ENCODE results near the gene NPAS3. TPM values are rescaled to one million over a fixed set of nuclear protein-coding genes. Genes with fewer than 3 reads are reported as not detected.

NPAS3 gene
- total and polyA plus RNA-seq, 7 donors, result 0.36 to 6.4 (median 4.6) TPM; not detected in 2

DNA sequence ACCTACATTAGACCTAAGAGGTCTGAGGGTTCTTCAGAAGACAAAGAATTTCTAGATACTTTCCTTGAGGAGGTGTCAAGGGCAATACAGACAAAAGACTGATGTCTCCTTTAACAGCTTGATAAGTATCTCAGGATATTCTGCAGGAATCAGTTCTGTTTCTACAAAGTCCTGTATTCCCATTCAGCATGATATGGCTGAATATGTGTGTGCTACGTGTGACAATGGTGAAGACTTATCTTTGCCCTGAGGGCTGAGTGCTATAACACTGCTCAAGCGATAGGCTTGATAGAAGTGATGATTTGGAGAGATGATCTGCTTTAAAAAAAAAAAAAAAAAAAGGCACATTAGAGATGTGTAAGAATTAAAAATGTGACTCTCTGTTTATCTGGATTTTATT lies 582.5 kb downstream of the NPAS3 start:
- DNase-seq, result no peak
- Histone ChIP-seq H3K27ac (no peak overlapping the region), H3K27me3 (no peaks in the 10 kb centered on the region), H3K9me3 (no peaks in the 10 kb centered on the region), H3K4me3 (no peak overlapping the region), H3K4me1 (no peaks in the 10 kb centered on the region), H3K36me3 (no peaks in the 10 kb centered on the region)
- no peak for TF ChIP-seq POLR2AphosphoS5 (IDR thresholded peaks at IDR 0.05)
- no peak for TF ChIP-seq EP300 (IDR thresholded peaks at IDR 0.05)
- no peak for TF ChIP-seq CTCF (IDR thresholded peaks at IDR 0.05)
- no peak for TF ChIP-seq POLR2A (IDR thresholded peaks at IDR 0.05)
- WGBS, 2 donors, result 67 to 92% methylated on average over 2 of the region's 2 CpGs
- intact Hi-C loops (cut with DNase I), result no loop called here

DNA sequence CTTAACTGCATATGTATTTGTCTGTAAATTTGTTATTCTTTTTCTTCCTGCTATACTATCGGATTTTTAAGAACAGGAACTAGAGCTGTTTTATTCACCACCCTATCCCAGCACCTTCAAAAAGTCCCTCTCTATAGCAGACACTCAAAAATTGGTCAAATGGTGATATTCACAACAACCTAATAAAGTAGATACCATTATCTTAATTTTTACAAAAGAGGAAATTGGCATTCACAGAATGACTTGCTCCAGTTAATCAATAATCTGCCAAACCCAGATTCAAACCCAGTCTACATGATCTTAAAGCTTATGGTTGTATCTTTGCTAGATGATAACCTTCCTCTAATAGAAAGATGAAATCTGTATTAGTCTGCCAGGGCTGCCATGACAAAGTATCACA lies 585.6 kb downstream of the NPAS3 start:
- Histone ChIP-seq H3K36me3 (no peaks in the 10 kb centered on the region), H3K27ac (no peak overlapping the region), H3K4me1 (no peaks in the 10 kb centered on the region), H3K27me3 (no peaks in the 10 kb centered on the region), H3K4me3 (no peak overlapping the region), H3K9me3 (no peaks in the 10 kb centered on the region)
- DNase-seq, result no peak
- intact Hi-C loops (cut with DNase I), result no loop called here
- 67 to 81% methylated on average over 1 of the region's 1 CpG for WGBS, 2 donors
- no peak for TF ChIP-seq EP300 (IDR thresholded peaks at IDR 0.05)
- no peak for TF ChIP-seq CTCF (IDR thresholded peaks at IDR 0.05)
- TF ChIP-seq POLR2AphosphoS5 (IDR thresholded peaks at IDR 0.05), result no peak
- TF ChIP-seq POLR2A (IDR thresholded peaks at IDR 0.05), result no peak

GRCh38 chr14:33525626-33526025 lies 586.9 kb downstream of the NPAS3 start:
- 64 to 82% methylated on average over 3 of the region's 3 CpGs for WGBS, 2 donors
- no peaks in the 10 kb centered on the region for H3K4me1 ChIP-seq
- no peaks in the 10 kb centered on the region for H3K27me3 ChIP-seq
- no peak overlapping the region for H3K27ac ChIP-seq
- intact Hi-C loops (cut with DNase I), result no loop called here
- DNase-seq, result no peak
- TF ChIP-seq CTCF (IDR thresholded peaks at IDR 0.05), result no peak
- no peak for TF ChIP-seq EP300 (IDR thresholded peaks at IDR 0.05)
- TF ChIP-seq POLR2A (IDR thresholded peaks at IDR 0.05), result no peak
- no peak for TF ChIP-seq POLR2AphosphoS5 (IDR thresholded peaks at IDR 0.05)
- H3K4me3 ChIP-seq, result no peak overlapping the region
- H3K9me3 ChIP-seq, result no peaks in the 10 kb centered on the region
- no peaks in the 10 kb centered on the region for H3K36me3 ChIP-seq

DNA sequence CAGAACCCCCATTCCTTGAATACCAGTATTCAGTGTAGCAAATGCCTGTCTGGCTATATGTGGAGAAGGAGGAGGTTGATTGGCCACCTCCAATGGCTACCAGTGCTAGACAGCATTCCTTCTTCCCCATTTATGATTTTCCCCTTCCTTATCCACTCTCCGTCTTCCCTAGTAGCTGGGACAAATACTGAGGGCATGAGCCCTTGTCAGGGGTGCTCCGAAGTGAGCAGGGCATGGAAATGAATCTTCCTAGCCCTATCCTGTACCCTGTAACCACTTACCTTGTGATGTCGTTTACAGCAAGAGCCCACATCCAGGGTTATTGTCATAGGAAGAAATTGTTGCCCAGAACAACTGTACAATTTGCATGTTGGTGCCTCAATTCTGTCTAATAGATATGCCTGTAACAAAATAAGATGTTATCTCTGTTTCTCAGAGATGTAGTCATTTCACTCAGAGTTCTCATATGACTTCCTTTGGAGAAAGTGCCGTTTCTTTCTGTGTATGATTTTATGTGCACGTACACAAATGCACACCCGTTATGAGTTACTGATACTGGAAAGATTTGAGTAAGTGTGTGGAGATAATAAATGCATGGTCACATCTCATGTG lies 588.5 kb downstream of the NPAS3 start:
- TF ChIP-seq POLR2A (IDR thresholded peaks at IDR 0.05), result no peak
- TF ChIP-seq POLR2AphosphoS5 (IDR thresholded peaks at IDR 0.05), result no peak
- TF ChIP-seq EP300 (IDR thresholded peaks at IDR 0.05), result no peak
- TF ChIP-seq CTCF (IDR thresholded peaks at IDR 0.05), result no peak
- Histone ChIP-seq H3K9me3 (no peaks in the 10 kb centered on the region), H3K36me3 (no peaks in the 10 kb centered on the region), H3K27me3 (no peaks in the 10 kb centered on the region), H3K27ac (no peak overlapping the region), H3K4me1 (no peaks in the 10 kb centered on the region), H3K4me3 (no peak overlapping the region)
- intact Hi-C loops (cut with DNase I), result no loop called here
- DNase-seq, result no peak
- WGBS, 2 donors, result 83 to 84% methylated on average over 6 of the region's 6 CpGs

DNA sequence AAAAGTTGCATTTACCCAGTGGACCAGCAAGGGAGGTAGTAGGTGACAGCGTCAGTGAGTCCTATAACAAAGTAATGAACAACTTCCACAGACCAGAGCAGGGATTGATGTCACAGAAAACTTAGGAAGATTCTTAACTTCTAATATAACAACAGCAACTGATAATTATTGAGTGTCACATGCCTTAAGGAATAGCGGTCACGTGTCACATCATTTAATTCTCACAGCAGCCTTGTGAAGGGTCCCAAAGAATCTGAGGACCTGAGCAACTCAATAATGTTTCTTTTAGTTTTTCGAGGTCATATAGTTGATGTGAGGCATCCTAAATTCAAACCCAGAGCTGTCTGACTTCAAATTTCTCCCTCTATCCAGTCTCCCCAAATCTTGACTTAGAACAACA lies 590.0 kb downstream of the NPAS3 start:
- H3K27me3 ChIP-seq, result no peaks in the 10 kb centered on the region
- H3K4me1 ChIP-seq, result no peaks in the 10 kb centered on the region
- 93% methylated on average over 4 of the region's 4 CpGs for WGBS, 2 donors
- H3K36me3 ChIP-seq, result no peaks in the 10 kb centered on the region
- no peak overlapping the region for H3K27ac ChIP-seq
- H3K4me3 ChIP-seq, result no peak overlapping the region
- intact Hi-C loops (cut with DNase I), result no loop called here
- no peaks in the 10 kb centered on the region for H3K9me3 ChIP-seq
- TF ChIP-seq POLR2AphosphoS5 (IDR thresholded peaks at IDR 0.05), result no peak
- DNase-seq, result no peak

All from sigmoid colon (tissue), 7 donors.